HuH-7.5 (cell line): ENCODE results near the gene NKIRAS2.

Experiments used
- DNase-seq: peaks from one replicate; pipeline ENCODE4 v3.0.0; 2011; ENCODE audit warnings: low spot score

The NKIRAS2 gene

DNA sequence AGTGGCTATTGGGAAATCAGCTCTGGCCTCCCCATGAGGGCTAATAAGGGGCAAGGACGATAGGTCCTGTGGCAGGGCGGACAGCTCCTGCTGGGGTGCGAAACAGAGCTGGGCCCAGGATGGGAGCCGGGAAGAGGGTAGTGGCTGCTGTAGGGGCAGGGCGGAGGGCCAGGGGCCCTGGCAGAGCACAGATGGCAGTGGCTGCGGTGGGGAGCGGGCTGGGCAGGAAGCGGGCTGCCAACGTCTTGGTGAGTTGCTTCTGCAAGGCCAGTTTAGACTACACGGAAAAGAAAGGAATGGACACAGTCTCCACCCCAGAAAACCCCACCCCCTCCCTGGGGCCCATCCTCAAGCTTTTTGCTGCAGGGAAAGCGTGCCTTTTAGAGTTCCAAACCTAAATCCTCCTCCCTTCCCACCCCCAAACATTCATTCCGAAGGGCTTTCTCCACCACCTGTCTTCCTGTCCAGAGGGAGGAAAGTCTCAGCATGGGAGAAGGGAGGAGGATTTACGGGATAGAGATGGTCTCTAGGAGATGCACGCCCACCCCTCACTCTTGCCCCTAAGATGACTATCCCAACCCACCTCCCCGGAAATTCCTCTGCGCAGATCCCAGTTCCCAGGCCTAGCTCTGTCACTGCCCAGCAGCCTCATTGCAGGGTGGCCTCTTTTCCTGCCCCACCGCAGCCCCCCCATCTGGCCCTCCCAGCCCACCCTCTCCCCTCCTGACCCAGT is 7.1 kb downstream of the NKIRAS2 start:
- DNase-seq: no peak

GRCh38 chr17:42027590-42027889 is 7.7 kb downstream of the NKIRAS2 start:
- DNase-seq: no peak

- peak; percentile 70 for DNase-seq
These were observed 8.3 kb downstream of the NKIRAS2 start for GRCh38 chr17:42027961-42028790.

- no peak for DNase-seq
These were observed 8.9 kb downstream of the NKIRAS2 start for GRCh38 chr17:42028791-42029127.

DNA sequence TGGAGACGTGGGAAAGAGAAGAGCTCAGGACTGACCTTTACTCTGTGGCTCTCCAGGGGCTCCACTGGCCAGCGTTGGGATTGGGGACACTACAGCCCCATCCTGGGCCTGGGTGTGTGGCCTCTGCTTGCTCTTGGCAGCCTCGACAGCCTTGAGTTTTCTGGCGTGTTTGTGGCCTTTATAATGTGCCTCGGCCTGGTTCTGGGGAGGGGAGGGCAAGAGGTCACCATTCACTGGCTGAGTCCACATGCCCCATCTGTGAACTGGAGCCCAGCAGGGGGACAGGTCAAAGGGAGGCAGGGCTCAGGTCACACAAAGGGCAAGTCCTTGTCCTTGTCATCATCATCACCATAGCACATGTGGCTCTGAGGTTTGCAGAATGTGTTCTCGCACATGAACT is 11.7 kb downstream of the NKIRAS2 start:
- DNase-seq: no peak

DNA sequence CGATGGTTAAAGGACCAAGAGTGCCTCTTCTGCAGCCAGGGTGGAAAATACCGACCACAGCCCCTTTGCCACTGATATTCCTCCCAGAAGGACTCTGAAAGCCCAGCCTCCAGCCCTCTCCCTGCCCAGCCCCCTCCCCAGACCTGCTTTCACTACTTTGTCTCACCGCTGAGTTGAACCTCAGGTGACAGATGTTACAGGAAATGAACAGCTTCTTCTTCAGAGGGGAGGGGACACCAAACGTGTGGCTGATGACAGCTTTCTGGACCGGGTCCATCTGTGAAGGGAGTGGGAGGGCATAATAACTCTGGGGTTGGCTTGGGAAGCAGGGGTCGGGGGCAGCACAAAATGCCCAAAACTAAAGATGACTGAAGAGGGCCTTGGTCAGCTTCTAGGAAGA is 14.2 kb downstream of the NKIRAS2 start:
- DNase-seq: no peak

DNA sequence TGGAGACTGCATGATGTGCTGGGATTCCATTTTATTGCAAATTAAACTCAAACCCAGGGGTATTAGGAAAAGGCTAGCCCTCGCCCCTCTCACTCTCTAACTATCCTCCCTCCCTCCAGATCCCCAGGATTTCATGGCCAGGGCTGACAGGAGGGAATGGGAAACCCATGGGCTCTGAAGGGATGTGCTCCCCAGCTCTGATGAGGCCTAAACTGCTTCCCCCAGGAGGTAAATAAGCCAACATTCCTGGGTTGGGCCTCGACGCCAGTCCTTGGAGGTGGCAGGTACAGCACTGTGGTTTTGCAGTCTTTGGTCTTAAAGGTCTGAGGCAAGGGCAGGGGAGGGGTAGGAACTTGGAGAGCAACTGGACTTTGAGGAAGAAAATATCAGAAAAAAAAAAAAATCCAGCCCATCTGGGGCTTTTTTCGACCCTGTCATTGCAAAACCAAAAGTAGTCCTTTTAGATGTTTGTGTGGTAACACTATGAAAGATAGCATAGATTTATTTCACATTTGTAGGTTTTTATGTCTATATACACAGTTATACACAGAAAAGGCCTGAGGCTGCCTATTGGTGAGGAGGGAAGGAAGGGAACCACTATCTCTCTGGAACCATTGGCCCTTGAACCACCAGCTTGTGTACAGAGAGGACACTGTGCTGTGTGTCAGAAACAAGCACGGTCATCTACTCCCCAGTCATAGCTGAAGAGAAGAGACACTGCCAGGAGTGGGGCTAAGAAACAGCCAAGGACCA is 18.5 kb downstream of the NKIRAS2 start:
- no peak for DNase-seq

- DNase-seq: no peak
These were observed 20.2 kb downstream of the NKIRAS2 start for GRCh38 chr17:42039794-42040763.

DNA sequence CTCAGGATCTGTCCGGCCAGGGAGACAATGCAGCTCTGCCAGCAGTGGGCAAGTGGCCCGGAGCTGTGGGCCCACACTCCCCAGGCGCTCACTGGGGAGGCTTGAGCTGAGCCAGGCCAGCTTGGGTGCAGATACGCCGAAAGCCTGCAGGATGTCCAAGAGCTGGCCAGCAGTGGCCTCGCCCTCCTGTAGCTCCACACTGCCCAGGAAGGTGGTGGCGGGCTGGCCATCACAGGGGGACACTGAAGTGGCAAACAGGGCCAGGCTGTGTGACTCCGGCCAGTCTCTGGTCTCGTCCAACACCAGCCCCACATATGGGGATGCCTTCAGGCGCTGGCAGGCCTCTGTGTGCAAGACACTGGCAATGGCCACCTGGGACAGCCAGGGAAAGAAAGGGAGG is 20.9 kb downstream of the NKIRAS2 start:
- DNase-seq: no peak

DNA sequence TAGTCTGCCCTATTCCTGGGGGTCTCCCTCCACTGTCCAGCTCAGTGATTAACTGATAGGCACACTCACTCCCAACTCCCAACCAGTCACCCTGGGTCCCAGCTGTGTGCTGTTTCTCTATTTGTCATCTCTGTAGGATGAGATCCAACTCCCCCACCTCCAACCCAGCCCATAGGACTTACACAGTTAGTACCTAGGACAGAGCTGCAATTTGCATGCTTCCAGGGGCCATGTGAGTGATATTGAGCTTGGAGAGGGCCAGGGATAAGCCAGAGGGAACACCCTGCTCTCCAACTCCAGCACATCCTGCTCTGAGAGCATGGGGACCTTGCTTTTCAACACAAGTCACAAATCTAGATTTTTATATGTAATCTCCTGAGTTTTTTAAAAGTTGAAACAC is 21.7 kb downstream of the NKIRAS2 start:
- no peak for DNase-seq

- no peak for DNase-seq
These were observed 22.9 kb downstream of the NKIRAS2 start for GRCh38 chr17:42042598-42043319.

- DNase-seq: no peak
These were observed 25.8 kb downstream of the NKIRAS2 start for GRCh38 chr17:42045719-42046118.

- DNase-seq: no peak
These were observed 27.5 kb downstream of the NKIRAS2 start for GRCh38 chr17:42047343-42047742.

DNA sequence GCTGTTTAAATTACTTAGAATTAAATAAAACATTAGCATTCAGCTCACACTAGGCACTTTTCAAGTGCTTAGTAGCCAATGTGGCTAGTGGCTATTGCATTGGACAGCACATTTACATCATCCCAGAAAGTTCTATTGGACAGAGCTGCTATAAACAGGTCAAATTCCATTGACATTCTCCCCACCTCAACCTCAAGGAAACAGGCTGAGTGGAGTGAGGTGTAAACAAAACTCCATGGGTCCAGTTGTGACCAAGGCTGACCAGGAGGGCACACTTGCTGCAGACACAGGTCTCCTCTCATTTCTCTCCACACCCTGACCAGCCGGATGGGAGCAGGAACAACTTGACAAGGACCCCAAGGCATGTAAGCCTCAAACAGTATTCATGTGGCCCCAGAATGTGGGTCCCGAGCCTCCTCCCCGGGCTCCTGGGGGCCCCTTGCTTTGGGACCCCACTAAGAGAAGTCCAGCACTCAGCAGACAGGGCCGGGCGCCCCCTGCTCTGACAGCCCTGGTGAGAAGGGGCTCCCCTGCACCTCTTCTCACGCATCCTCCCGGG is 30.0 kb downstream of the NKIRAS2 start:
- peak; percentile 68 for DNase-seq

GRCh38 chr17:42050393-42051012 is 30.6 kb downstream of the NKIRAS2 start, which contains the start of gene C17orf113:
C17orf113 (minus strand) TSS chr17:42050601; CDS start chr17:42043376, 7,225 bp downstream.
- DNase-seq: peak; percentile 69

DNA sequence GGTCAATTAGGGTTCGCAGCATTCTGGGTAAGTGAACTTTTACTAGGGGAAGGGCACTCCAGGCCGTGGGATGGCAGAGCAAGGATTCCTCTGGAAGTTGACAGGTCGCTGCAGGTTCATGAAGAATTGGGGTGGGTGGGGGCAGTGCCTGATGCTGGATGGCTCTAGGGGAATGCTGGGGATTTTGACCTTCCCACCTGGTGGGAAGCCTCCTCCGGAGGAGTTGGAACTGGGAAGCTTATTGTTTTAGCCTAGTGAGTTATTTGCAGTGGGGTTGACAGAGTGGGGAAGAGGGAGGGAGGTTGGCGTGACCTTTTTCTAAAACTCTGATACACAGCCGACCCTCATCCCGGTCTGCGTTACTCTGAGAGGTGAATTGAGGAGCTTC is 31.1 kb downstream of the NKIRAS2 start:
- DNase-seq: no peak

DNA sequence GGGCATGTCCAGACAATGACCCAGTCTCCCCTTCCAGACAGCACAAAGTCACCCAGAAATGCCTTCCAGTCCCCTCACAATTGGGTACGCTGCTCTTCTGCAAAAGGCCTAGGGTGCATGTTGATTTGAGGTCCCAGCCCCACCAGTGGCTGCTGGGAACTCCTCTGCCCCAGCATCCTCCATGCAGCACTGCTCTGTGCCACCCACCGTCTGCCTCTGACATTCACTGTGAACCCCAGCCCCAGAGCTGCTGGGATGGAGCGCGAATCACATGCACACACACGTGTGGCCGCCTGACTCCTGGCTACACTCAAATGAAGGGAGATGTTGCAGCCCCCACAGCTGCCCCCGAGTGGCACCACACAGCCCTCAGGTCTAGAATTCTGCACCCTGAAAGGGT is 31.8 kb downstream of the NKIRAS2 start:
- DNase-seq: no peak

DNA sequence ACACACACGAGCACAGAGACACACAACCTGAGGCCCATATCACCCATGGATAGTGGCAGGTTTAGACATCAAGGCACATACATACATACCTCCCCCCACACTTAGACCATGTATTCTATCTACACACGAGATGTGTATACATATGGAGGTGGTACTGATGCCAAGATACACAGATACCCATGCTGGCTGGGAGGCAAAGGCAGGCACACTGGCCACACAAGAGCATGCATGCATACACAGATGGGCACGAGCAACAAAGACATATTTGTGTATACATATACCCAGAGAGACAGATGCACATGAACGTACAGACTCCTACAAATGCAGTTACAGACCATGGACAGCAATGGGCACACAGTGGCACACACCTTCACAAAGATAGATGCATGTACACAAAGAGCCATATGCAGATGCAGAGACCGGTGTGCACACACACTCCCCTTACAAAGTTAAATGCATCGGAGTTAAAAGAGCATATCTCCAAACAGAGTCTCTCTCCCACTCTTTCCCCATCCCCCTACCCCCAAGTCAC is 32.5 kb downstream of the NKIRAS2 start:
- no peak for DNase-seq

DNA sequence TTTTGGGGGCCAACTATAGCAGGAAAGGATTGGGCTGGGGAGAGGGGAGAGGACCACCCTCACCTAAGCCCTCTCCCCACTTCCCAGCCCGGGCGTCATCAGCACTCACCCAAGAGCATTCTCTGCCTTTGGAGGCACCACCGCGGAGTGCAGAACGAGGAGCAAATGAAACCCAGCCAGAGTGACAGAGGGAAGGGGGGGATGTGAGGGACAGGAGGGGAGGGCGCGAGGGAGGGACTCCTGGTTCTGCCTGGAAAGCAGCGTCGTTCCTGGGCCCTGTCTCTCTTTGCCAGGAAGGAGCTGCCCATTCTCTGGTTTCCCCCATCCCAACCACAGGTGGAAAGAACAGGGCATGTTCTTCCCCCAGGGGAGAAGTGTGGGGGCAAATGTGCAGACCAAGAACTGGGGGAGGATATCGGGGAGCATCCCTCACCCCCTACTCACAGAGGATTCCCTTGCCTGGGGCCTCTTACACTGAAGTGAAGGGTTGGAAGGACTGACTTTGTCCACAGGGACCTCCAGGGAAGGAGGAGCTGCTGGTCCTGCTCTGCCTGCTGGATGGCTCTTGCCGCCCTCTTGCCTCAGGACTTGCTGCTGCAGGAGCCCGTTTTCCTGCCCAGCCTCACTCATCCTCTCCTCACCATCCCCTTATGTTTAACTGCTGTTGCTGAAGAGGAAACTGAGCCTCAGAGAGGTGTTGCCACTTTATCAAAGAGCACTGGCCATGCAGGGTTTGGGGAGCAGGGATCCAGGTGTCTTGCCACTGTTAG is 34.0 kb downstream of the NKIRAS2 start:
- no peak for DNase-seq
